ENCODE measurements around the gene CDC27.
"Not testable (repeated sequence)": the region's sequence is repeated elsewhere in the genome, so short reads cannot be mapped to it uniquely, and the experiment has no call there.

GRCh38 chr17:47073629-47074028 is 115.5 kb downstream of the CDC27 start:
- TF ChIP-seq CTCF (optimal IDR thresholded peaks at IDR 0.05 in 1 of 3, IDR thresholded peaks at IDR 0.05 in 1 of 3, conservative IDR thresholded peaks at IDR 0.05 in 1 of 3; ENCODE audit: extremely low read depth in 1 of 3, insufficient read depth in 2 of 3, low read length in 3 of 3); EZH2 (IDR thresholded peaks at IDR 0.05; ENCODE audit: low read length): not testable (repeated sequence)

Measured in keratinocyte (primary cell).